GM19397 (cell line): ENCODE data around the gene A4GNT.
A peak's percentile ranks its signal among the peaks of the same experiment; 100 is the strongest.
"Not testable (repeated sequence)": the region's sequence is repeated elsewhere in the genome, so short reads cannot be mapped to it uniquely, and the experiment has no call there.

ENCODE experiments used
- ATAC-seq: cut with Tn5 transposase; IDR thresholded peaks from one replicate; pipeline ENCODE4 v1.9.1; 2021; ENCODE audit warnings: mild to moderate bottlenecking, moderate library complexity; ENCODE audit not compliant: unreplicated experiment

Gene A4GNT

DNA sequence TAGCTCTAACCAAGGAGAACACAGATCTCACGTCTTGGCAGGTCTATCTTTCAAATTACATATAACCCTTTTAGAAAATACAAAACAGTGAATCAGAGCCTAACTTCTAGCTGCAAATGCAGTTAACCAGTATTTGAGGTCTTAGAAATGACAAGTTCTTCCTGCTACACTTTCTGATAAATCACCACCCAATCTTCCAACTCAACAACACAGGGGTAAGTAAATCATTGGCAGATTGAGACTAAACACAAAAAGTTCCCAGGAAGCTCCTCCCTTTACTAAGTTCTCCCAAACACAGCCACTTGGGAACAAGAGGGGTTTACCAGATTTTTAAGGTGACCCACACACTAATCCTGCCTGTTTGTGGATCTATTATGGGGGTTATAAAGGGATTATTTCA is at the start of gene A4GNT:
TSS of gene A4GNT (minus strand) at position 152 of the 400 bp plus-strand sequence. CDS start 1,134 bp downstream, outside the sequence.
- ATAC-seq = no peak

- no peak for ATAC-seq
Observed at GRCh38 chr3:138180375-138181029, 48.3 kb upstream of the A4GNT start.

GRCh38 chr3:138174421-138175131 is 42.4 kb upstream of the A4GNT start, which contains the start of gene DBR1:
Gene DBR1 (minus strand): TSS chr3:138174921. CDS start chr3:138174795, 126 bp downstream.
- ATAC-seq = peak; percentile 95

DNA sequence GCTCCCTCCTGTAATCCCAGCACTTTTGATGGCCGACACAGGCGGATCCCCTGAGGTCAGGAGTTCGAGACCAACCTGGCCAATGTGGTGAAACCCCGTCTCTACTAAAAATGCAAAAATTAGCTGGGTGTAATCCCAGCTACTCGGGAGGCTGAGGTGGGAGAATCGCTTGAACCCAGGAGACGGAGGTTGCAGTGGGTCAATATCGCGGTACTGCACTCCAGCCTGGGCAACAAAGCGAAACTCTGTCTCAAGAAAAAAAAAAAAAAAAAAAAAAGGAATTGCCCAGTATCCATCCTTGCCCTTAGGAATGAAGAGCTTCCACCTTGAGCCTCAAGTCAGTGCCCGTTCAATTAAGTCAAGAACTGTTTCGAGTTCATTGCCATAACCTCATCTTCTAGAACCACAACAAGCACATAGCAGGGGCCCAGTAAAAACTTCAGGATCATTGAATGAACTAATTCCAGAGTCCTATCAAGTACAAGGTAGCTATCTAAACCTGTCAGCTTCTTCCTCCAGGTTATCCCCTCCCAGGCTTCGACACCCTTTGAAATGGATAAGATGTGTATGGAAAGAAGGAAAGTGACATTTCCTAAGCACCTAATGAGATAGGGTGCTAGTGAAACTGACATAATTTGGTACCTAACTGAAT is 41.7 kb upstream of the A4GNT start:
- ATAC-seq = no peak

GRCh38 chr3:138172625-138173024 is 40.4 kb upstream of the A4GNT start:
- no peak for ATAC-seq

DNA sequence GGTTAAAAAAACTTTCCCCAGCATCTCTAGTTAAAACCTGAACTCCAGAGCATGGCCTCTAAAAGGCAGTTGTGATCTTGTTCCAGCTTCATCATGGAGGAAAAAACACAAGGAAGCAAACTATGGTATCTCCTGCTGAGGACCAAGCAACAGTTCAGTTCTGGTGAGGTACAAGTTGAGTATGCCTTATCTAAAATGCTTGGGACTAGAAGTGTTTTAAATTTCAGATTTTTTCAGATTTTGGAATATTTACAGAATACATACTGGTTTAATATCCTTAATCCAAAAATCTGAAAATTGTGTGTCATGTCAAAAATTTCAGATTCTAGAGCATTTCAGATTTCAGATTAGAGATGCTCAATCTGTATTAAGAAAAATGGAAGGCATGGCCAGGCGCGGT is 32.9 kb upstream of the A4GNT start:
- no peak for ATAC-seq

GRCh38 chr3:138157743-138158142 is 25.6 kb upstream of the A4GNT start:
- no peak for ATAC-seq

DNA sequence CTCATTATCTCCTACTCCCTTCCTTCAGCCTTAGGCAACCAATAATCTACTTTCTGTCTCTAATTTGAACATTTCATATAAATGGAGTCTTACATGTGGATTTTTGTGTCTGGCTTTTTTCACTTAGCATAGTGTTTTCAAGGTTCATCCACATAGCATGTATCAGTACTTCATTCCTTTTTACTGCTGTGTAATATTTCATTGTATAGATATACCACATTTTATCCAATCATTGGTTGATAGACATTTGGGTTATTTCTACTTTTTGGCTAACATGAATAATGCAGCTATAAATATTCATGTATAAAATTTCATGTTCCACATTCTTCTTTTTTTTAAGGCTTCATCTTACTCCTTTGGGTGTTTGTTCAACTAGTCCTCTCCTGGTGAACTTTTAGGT is 22.3 kb upstream of the A4GNT start:
- ATAC-seq = no peak

DNA sequence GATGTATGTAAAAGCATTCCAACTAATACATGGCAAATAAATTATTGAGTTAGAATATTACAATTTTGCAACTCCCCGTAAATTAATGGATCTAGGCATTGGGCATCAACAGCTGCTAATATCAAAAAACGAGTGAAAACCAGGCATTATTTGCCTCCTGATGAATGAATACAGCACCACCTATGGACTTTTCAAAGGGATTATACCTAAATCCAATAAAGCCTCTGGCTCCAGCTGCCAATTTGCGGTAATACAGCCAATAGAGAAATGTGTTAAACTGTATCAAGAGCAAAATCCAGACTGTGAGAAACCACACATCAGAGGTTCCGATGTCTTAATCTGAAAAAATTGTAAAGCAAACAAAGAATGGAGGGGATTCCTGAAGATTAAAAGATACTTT is 16.3 kb upstream of the A4GNT start:
- ATAC-seq = no peak

GRCh38 chr3:138142181-138142580 is 10.0 kb upstream of the A4GNT start:
- ATAC-seq = not testable (repeated sequence)

GRCh38 chr3:138140940-138141339 is 8.8 kb upstream of the A4GNT start:
- no peak for ATAC-seq

DNA sequence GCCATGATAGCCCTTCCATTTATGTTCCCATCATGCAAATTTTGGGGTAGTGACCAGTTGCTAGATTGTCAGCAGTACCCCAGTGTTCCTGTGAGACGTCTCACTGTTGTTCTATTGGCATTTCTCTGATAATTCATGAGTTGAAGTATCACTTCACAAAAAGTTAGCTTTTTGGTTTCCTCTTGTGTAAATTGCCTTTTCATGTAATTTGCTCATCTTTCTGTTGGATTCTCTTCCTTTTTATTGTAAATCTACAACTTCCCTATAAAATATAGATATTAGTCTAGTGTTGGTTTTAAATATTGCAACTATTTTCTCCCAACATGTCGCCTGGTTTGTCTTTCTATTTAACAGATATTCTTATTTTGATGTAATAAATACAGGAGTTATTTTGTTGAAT is 7.5 kb upstream of the A4GNT start:
- ATAC-seq = no peak

DNA sequence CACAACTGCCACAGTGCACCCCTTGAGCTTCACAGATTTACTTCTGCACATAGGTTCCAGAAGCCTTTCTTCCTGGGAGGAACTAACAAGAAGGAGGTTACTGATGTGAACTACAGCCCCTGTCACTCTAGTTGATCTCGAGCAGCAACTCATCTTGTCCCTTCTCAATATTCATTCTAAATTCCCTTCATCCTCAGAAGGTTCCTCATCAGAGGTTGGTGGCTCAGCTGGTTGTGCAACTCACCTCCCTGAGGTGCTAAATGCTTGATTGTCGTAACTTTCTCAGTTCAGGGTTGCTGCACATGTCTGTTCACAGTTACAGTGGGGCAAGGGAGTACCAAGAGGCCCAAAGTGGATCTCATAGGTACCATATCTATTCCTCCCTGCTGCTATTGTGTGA is 5.7 kb upstream of the A4GNT start:
- ATAC-seq = no peak

- no peak for ATAC-seq
Observed at GRCh38 chr3:138136201-138136600, 4.0 kb upstream of the A4GNT start.

DNA sequence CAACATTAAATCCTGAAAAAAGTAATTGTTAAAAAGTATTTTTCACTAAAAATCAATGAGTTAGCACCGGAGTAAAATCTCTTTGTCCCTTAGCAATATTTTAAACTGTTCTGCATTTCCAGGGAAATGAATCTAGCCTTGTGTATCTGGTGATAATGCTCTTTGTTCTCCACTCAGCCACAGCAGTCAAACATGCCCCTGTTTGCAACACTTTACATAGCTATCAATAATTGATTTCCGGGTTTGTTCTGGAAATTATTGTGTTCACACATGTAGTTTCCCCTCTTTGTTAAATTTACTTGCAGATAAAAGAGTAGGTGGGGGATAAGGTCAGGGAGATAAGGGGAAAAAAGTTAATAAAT is 3.6 kb upstream of the A4GNT start:
- no peak for ATAC-seq

- ATAC-seq = no peak
Observed at GRCh38 chr3:138135146-138135832, 3.1 kb upstream of the A4GNT start.

DNA sequence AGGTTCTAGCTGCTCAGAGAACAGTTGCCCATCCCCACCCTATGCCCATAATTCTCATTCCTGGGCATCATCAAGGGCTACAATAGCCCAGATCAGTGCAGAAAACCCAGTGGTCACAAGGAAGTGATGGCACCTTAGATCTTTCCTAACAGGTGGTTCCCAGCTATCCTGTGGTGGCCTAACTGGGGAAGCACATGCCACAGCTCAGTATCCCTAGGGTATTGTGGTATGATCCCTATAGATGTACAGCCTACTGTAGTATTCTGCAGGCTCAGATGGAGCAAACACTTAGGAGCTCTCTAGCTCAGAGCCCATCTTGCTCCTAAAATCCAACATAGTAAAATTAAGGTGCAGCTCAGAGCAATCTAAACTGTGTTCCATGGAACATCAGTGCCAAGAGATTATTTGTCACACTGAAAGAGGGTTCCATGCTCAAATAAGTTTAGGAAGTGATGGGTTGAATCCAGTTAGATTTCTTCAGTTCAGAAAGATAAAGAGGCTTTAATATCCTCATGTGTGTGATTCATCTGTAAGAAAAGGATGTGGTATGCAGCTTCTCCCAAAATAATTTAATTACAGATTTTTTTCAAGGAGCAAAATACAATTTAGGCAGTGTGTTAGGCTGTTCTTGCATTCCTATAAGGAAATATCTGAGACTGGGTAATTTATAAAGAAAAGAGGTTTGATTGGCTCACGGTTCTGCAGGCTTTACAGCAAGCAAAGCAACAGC is 4.4 kb downstream of the A4GNT start:
- no peak for ATAC-seq

GRCh38 chr3:138125548-138126221 is 6.5 kb downstream of the A4GNT start:
- no peak for ATAC-seq

- ATAC-seq = no peak
Observed at GRCh38 chr3:138124706-138125355, 7.4 kb downstream of the A4GNT start.

DNA sequence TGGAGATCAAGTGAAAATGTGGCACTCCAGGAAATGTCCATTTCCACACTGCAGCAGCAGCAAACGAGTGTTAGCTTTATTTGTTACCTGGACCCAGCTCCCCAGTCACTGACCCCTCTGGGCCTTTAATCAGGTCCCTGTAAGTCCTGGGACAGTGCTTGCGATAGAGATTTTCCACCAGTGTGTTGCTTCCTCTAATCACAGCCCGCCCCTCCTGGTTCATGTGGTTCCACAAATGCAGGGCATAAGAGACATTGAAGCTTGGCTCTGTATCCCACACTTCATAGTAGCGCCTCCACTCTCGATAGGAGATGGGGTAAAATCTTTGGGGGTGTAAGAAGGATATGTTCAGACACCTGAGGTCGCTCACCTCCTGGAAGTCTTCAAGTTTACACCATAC is 8.0 kb downstream of the A4GNT start:
- no peak for ATAC-seq
